ENCODE measurements around the gene KDM6A.
"Not testable (repeated sequence)": the region's sequence is repeated elsewhere in the genome, so short reads cannot be mapped to it uniquely, and the experiment has no call there.

KDM6A gene

DNA sequence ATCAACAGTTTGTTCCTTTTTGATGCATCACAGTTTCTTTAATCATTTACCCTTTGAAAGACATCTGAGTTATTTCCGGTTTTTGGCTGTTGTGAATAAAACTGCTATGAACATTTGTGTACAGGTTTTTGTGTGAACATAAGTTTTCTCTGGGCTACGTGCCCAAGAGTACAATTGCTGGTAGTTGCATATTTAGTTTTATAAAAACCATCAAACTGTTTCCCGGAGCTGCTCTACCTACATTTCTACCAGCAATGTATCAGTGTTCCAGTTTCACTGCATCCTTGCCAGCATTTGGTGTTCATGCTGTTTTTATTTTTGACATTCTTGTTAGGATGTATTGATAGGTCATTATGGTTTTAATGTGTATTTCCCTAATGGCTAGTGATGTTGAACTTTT lies 17.3 kb downstream of the KDM6A start:
- DNase-seq: no peak

DNA sequence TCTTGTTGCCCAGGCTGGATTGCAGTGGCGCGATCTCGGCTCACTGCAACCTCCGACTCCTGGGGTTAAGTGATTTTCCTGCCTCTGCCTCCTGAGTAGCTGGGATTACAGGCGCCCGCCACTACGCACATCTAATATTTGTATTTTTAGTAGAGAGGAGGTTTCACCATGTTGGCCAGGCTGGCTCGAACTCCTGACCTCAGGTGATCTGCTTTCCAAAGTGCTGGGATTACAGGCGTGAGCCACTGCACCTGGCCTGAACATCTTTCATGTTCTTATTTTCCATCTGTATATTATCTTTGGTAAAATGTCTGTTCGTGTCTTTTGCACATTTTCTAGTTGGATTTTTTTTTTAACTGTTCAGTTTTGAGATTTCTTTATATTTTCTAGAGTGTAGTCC lies 17.7 kb downstream of the KDM6A start:
- not testable (repeated sequence) for DNase-seq

DNA sequence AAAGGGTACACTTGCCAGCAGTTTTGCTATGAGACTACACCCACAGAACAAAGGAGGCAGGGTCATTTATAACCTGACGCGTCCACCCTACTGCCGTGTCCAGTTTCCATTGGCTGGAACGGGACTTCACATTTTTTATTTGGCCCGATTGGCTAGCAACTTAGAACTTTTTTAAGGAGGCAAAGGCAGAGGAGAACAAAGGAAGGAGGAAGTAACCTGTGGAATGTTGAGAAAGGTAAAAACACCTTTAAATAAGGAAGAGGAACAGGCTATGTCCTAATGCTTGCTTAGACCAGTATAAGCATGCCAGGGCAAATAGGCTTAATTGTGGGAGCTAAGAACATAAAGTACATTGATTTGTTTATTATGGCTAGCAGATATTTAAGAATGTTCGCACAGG lies 18.7 kb downstream of the KDM6A start:
- DNase-seq: no peak

DNA sequence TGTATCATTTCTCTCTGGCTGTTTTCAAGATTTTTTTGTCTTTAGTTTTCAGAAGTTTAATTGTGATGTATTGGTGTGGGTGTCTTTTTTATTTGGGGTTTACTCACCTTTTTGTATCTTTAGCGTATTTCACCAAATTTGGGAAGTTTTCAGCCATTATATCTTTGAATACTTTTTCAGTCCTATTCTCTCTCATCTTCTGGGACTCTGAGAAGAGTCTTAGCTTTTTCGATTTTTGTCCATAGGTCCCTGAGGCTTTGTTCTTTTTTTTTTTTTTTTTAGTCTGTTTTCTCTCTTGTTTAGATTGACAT lies 23.8 kb downstream of the KDM6A start:
- no peak for DNase-seq

DNA sequence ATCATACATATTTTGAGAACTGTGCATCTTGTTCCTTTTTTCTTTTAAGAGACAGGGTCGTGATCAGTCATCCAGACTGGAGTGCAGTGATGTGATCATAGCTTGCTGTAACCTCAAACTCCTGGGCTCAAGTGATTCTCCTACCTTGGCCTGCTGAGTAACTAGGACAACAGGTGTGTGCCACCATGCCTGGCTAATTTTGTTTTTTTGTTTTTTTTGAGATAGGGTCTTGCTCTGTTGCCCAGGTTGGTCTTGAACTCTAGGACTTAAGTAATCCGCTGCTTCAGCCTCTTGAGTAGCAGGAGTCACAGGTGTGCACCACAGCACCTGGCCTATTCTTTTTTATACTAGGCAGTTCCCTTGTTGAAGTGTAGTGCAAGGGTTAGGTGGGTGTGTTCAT lies 24.6 kb downstream of the KDM6A start:
- no peak for DNase-seq

DNA sequence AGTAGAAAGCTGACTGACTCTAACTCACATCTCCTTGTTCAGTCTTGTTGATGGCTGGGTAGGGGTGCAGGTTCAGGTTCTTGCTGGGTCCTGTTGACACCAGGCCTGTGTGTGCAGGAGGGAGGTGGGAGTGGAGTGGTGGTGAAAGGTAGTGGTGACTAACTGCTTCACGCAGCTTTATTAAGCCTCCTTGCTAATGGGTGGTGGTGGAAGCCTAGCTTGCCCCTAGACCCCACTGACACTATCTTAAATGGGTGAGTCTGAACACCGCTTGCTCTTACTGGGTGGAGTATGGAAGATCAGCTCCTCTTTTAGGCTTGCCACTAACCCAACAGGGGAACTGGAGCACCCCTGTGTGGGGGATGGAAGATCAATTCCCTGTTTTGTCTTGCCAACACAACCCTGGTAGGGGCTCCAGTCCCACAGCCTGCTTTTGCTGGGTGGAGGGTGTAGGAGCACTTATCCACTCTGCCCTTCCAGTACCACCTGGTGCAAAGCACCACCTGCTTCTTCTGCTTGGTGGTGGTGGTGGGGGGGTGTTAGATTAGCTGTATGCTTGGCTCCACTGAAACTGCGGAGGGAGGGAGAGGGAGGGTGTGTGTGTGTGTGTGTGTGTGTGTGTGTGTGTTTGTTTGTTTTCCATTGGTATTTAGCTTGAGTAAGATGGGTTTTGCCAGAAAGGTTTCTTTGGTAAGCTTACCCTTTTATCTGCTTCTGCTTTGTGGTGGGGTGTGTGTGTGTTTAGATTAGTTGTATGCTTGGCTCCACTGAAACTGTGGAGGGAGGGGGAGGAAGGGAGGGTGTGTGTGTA lies 25.6 kb downstream of the KDM6A start:
- DNase-seq: no peak

DNA sequence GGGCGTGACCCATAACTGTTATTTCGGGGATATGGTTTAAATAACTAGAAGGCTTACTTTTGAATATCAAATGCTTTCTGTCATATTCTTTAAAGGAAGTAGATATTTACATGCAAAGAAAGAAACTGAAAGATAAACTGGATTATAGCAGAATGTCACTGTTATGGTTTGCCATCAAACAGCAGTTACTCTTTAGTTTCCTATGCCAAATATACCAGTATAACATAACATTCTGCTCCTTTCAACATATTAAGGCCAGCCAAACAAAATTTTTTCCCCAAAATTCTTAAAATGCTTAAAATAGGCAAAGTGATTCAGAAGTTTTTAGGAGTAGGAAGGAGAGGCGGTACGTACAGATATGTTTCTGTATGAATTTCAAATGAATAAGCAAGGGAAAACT lies 27.0 kb downstream of the KDM6A start:
- DNase-seq: no peak

DNA sequence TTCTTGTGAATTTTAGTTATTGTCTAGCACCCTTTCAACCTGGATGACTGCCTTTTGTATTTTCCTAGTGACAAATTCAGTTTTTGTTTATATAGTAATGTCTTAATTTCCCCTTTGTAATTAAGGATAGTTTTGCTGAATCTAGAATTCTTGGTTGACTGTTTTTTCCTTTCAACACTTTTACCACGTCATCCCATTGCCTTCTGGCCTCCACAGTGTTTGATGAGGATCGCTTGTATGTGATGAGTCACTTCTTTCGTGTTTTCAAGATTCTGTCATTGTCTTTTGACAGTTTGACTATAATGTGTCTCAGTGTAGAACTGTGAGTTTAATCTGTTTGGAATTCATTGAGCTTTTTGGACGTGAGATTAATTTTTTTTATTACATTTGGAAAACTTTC lies 30.1 kb downstream of the KDM6A start:
- no peak for DNase-seq

DNA sequence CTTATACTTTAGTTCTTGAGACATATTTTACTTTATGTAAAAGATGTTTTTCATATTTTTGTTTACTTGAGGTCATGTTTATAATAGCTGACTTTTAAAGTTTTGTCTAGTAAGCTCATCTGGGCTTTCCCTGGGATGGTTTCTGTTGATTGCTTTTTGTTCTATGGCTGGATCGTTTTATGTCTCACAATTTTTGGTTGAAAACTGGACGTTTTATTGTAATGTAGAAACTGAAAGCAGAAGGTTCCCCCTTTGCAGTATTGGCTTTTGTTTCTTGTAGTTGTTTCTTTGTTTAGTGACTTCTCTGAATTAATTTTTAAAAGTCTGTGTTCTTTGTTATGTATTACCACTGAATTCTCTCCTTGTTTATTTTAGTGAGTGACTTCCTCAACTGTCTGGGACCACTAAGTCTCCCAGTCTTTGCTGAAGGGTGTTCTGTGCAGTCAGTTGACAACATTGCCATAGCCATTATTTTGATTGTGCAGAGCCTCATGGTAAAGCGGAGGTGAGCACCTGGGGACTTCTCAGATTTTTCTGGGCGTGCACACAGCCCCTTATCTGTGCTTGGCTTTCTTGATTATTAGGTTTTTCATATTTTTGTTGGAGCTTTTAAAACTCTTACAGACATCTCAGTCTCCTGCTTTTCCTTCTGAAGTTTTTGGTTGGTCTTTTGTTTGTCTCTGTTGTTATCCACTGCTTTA lies 31.0 kb downstream of the KDM6A start:
- no peak for DNase-seq

DNA sequence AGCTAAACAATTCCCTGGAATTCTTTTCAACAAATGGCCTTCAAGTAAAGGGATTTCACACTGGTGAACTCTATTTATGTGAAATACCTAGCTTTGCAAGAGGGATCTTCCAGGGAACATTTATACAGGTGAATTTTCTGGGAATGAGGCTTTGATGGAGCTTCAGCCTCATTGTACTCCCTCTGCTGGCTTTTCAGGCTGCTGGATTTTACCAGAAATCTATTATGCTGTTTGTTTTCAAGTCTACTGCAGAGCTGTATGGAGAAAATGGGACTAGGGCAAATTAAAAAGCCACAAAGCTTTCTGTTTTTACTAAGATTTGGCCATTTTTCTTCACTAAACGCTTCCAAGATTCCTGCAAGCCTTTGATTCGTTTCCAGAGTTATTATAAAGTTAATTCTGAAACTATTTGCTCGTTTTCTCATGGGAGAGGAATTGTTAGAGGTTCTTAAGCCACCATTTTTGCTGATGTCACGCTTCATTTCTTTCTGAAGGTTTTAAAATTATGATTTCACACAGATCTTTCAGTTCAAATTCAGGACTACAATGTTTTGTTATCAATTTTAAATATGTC lies 31.6 kb downstream of the KDM6A start:
- no peak for DNase-seq

DNA sequence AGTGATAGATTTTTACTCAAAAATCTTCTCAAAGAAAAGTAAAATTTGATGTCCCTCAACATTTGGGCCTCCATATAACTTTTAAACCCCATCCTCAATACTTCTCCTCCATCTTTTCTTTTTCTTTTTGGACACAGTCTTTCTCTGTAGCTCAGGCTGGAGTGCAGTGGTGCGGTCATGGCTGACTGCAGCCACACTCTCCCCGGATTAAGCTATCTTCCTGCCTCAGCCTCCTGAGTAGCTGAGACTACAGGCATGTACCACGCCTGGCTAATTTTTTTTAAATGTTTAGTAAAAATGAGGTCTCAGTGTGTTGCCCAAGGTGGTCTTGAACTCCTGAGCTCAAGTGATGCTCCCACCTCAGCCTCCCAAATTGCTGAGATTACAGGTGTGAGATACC lies 33.1 kb downstream of the KDM6A start:
- DNase-seq: no peak

DNA sequence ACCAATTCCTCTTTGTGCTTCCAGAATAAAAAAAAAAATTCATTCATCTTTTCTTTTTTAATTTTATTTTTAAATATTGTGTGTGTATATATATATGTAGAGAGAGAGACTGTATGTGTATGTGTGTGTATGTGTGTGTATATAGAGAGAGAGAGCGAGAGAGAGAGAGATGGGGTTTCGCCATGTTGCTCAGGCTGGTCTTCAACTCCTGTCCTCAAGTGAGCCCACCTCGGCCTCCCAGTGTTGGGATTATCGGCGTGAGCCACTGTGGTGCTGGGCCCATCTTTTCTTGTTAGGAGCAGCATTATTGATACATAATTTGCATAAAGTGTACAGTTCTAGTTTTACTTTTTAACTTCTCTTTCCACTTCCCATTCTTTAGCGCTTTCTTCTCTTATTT lies 33.6 kb downstream of the KDM6A start:
- no peak for DNase-seq

DNA sequence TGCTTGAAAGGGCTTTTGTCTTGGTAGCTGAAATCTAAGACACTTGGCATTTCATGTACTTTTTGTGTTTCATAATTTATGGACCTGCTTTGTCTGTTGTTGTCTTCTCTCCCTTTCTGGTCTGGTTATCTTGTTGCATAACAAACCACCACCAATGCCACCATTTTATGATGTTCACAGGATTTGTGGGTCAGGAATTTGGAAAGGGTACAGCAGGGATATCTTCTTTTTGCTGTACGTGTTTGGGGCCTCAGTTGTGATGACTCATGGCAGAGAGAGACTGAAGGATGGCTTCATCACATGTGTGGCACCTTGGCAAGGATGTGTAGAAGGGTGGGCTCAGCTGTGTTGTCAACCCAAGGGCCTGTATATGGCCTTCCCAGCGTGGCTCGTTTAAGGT lies 35.2 kb downstream of the KDM6A start:
- DNase-seq: no peak

DNA sequence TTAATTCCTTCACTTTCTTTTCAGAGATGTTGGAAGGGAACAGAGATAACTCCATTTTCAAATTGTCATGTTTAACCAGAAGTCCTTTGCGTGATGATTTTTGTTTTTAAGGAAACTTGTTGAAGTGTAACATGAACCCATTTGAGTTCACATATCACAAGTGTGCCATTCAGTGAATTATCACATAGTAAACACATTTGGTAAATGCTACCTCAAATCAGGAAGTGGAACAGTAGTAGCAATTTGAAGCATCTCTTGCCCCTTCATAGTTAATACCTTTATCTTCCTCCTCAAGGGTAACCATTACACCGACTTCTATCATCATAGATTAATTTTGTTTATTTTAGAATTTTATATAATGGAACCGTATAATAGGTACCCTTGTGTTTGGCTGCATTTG lies 35.8 kb downstream of the KDM6A start:
- DNase-seq: no peak

DNA sequence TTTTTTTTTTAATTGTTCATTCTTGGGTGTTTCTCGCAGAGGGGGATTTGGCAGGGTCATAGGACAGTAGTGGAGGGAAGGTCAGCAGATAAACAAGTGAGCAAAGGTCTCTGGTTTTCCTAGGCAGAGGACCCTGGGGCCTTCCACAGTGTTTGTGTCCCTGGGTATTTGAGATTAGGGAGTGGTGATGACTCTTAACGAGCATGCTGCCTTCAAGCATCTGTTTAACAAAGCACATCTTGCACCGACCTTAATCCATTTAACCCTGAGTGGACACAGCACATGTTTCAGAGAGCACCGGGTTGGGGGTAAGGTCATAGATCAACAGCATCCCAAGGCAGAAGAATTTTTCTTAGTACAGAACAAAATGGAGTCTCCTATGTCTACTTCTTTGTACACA lies 37.5 kb downstream of the KDM6A start:
- DNase-seq: not testable (repeated sequence)

DNA sequence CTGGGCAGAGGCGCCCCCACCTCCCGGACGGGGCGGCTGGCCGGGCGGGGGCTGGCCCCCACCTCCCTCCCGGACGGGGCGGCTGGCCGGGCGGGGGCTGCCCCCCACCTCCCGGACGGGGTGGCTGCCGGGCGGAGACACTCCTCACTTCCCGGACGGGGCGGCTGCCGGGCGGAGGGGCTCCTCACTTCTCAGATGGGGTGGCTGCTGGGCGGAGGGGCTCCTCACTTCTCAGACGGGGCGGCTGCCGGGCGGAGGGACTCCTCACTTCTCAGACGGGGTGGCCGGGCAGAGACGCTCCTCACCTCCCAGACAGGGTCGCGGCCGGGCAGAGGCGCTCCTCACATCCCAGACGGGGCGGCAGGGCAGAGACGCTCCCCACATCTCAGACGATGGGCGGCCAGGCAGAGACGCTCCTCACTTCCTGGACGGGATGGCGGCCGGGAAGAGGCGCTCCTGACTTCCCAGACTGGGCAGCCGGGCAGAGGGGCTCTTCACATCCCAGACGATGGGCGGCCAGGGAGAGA lies 38.1 kb downstream of the KDM6A start:
- DNase-seq: not testable (repeated sequence)

DNA sequence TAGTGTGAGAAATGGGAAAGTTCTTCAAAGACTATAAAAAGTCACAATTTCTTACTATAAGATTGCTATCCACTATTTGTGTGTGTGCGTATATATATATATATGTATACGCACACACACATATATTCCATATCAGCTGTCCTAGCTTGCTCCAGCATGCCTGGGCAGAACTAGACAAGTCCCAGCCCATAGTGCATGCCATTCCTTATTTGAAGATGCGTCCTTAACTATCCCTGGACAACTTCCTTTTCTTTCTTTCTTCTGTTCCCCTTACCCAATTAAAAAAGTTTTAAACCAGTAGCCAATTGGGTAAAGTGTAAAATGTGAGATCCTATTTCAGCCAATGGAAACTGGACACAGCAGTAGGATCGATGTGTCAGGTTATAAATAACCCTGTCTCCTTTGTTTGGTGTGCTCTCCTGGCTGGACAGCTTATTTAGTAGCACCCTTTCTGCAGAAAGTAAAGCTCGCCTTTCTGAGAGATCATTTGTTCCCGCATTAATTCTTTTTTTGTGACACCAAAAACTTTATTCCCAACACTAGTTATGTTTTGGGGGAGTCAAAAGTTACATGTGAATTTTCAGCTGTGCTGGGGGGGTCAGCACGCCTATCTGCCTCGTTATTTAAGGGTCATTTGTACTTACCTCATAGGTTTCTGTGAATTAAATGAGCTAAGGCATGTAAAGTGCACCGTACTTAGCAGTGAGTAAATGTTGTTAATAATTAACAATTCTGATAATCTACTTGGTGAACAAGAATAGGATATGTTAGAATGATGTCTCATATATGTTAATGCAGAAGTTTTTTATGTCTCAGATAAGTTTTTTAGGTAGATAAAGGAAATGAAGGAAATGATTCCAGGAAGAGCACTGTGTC lies 40.9 kb downstream of the KDM6A start:
- no peak for DNase-seq

DNA sequence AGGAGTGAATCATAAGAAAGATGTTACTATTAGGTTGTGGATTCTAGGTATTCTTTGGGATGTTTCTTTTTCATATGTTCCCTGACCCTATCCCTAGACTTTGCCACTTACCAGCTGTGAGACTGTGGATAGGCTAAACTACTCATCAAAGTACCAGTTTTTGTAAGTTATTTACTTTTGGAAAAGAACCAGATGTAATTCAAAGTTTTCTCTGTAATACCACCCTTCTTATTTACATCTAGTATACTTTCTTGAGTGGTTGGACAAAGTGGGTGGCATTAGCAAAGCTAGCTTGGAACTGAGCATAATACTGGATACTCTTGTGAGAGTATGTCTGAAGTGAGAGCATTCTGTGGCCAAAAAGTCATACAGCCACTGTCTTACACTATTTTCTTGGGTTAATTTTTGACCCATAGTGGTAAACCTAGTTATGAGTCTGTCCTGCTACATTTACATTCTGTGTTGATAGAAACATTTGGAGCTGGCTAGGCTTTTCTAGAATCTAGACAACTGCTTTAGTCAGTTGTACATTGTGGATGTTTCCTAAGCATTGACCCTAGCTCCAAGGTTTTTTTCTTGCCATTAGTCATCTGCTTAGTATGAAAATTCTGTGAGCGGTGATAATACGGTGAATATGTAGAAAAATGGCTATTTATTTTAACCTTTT lies 41.7 kb downstream of the KDM6A start:
- no peak for DNase-seq

DNA sequence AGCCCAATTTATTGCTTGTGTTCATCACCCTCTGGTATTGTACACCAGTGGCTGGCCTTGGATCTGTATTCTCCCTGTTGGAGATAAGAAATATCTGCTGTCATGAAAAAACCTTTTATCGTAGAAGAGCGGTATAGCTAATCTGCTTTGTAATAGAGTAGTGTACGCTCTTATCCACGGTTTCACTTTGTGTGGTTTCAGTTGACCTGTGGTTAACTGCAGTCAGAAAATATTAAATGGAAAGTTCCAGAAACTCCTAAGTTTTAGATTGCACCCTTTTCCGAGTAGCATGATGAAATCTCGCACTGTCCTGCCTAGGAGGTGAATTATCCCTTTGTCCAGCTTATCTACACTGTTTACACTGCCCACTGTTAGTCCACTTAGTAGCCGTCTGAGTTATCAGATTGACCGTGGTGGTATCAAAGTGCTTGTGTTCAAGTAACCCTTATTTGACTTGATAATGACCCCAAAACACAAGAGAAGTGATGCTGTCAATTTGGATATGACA lies 42.4 kb downstream of the KDM6A start:
- no peak for DNase-seq

DNA sequence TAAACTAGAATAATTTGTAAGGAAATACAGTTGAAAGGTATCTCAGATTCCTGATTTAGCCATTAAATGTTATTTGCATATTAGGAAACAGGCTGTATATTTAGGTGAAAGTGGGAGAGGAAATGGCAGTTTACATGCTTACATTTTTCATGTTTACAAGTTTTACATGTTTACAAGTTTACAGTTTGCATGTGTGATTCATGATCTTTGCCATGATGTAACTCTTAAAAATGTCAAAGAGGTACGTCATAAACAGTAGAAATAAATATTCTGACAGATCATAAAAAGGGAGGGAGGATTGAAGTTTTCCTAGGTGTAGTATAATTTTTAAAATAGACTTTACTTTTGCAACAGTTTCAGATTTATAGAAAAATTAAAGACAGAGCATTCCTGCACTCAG lies 45.7 kb downstream of the KDM6A start:
- no peak for DNase-seq

DNA sequence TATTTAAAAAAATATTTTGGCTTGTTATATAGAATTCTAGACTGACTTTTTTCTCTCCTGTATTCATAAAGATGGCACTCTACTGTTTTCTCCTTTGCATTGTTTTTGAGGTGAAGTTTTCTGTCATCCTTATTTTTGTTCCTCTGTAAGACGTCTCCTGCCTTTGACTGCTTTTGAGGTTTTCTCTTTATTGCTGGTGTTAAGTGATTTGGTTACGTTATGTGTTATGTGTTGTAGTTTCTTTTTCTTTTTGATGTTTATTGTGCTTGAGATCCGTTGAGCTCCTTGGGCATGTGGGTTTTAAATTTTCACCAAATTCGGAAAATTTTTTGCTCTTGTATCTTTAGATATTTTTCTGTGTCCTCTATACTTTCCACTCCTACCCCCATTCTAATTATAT lies 50.0 kb downstream of the KDM6A start:
- DNase-seq: no peak

DNA sequence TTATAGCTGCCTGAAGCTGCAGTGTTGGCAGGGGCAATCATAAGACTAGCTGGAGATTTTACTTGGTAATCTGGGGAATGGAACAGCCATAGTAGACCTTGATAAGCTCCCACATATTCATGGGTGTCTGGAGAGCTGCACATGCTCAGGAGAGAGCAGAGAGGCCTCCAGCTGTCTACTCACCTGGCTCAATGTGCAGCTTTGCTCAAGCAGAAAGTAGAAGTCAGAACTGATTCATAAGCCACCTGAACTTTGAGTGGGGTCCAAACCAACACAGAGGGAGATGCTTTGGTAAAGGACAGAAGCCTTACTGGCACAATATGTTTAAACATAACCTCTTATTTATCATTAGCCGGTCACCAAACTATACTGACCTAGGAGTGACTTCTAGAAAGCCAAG lies 54.4 kb downstream of the KDM6A start:
- DNase-seq: no peak

Measured in CD4-positive, alpha-beta T cell treated with Interleukin-6 for 4 hours (primary cell).